AML-193 (cell line): Measurements from ENCODE around the gene UBXN2A.
A peak's percentile ranks its signal among the peaks of the same experiment; 100 is the strongest.
"Not testable (repeated sequence)": the region's sequence is repeated elsewhere in the genome, so short reads cannot be mapped to it uniquely, and the experiment has no call there.

ENCODE experiments used
- DNase-seq, 2 experiments: peaks; one replicate each; lab custom pipeline; 2025; lab: John Stamatoyannopoulos, UW

UBXN2A gene

GRCh38 chr2:24014902-24015301, 74.6 kb downstream of the UBXN2A start:
- not testable (repeated sequence) for DNase-seq

- DNase-seq = no peak
Measured at GRCh38 chr2:24015562-24016375, 75.5 kb downstream of the UBXN2A start.

- DNase-seq = no peak
Measured at GRCh38 chr2:24016376-24016761, 76.1 kb downstream of the UBXN2A start.

- no peak for DNase-seq
Measured at GRCh38 chr2:24016853-24017703, 76.8 kb downstream of the UBXN2A start.

- DNase-seq = no peak
Measured at GRCh38 chr2:24017711-24018110, 77.4 kb downstream of the UBXN2A start.

- DNase-seq = no peak
Measured at GRCh38 chr2:24018241-24018640, 78.0 kb downstream of the UBXN2A start.

- no peak for DNase-seq
Measured at GRCh38 chr2:24019729-24020128, 79.5 kb downstream of the UBXN2A start.

GRCh38 chr2:24020244-24020643, 80.0 kb downstream of the UBXN2A start:
- DNase-seq = no peak

GRCh38 chr2:24021122-24021998, 81.1 kb downstream of the UBXN2A start:
- peak in 1 of 2 experiments; percentile 22 for DNase-seq

- no peak for DNase-seq
Measured at GRCh38 chr2:24022324-24022974, 82.2 kb downstream of the UBXN2A start.

- DNase-seq = no peak
Measured at GRCh38 chr2:24022975-24023575, 82.8 kb downstream of the UBXN2A start.

- no peak for DNase-seq
Measured at GRCh38 chr2:24024018-24024417, 83.8 kb downstream of the UBXN2A start.

GRCh38 chr2:24024996-24025663, 84.9 kb downstream of the UBXN2A start:
- no peak for DNase-seq

- DNase-seq = no peak
Measured at GRCh38 chr2:24026233-24026632, 86.0 kb downstream of the UBXN2A start.

- no peak for DNase-seq
Measured at GRCh38 chr2:24038786-24039499, 98.7 kb downstream of the UBXN2A start.

GRCh38 chr2:24040511-24040910, 100.2 kb downstream of the UBXN2A start:
- DNase-seq = no peak

- not testable (repeated sequence) for DNase-seq
Measured at GRCh38 chr2:24043133-24043532, 102.9 kb downstream of the UBXN2A start.

GRCh38 chr2:24045511-24046508, 105.5 kb downstream of the UBXN2A start:
- no peak for DNase-seq

- no peak for DNase-seq
Measured at GRCh38 chr2:24046599-24046929, 106.3 kb downstream of the UBXN2A start.
